M059J (cell line): Measurements from ENCODE around the gene PGRMC2. TPM values are rescaled to one million over a fixed set of nuclear protein-coding genes. Genes with fewer than 3 reads are reported as not detected.
A peak's percentile ranks its signal among the peaks of the same experiment; 100 is the strongest.

ENCODE experiments used
- DNase-seq: peaks from one replicate; pipeline ENCODE4 v3.0.0-alpha.2; 2012; ENCODE audit warnings: low read depth
- total RNA-seq: library from RNA; depleted of rRNA; stranded (reverse); fragments of >200 nt; shearing (Covaris generic); gene quantifications from 2 replicates; pipeline ENCODE4 v1.2.3, GENCODE V29; 2014; rRNA removed

The PGRMC2 gene
- total RNA-seq = 17.5 and 28.2 TPM in 2 replicates

- peak; percentile 38 for DNase-seq
These were observed at the start of gene PGRMC2 for GRCh38 chr4:128287141-128287870. Gene PGRMC2 (minus strand): TSS chr4:128287813. CDS start chr4:128287790, 23 bp downstream.

GRCh38 chr4:128335541-128335940 lies 47.9 kb upstream of the PGRMC2 start:
- DNase-seq = no peak

- no peak for DNase-seq
These were observed 46.6 kb upstream of the PGRMC2 start for GRCh38 chr4:128334256-128334655.

GRCh38 chr4:128333309-128334018 lies 45.9 kb upstream of the PGRMC2 start:
- DNase-seq = no peak

GRCh38 chr4:128332081-128332480 lies 44.5 kb upstream of the PGRMC2 start:
- no peak for DNase-seq

GRCh38 chr4:128329638-128330037 lies 42.0 kb upstream of the PGRMC2 start:
- DNase-seq = no peak

GRCh38 chr4:128328106-128328505 lies 40.5 kb upstream of the PGRMC2 start:
- no peak for DNase-seq

GRCh38 chr4:128323401-128323800 lies 35.8 kb upstream of the PGRMC2 start:
- DNase-seq = no peak

GRCh38 chr4:128322986-128323385 lies 35.4 kb upstream of the PGRMC2 start:
- DNase-seq = peak; percentile 94

- DNase-seq = peak; percentile 81
These were observed 34.7 kb upstream of the PGRMC2 start for GRCh38 chr4:128322311-128322710.

- peak; percentile 21 for DNase-seq
These were observed 33.0 kb upstream of the PGRMC2 start for GRCh38 chr4:128320656-128321055.

- DNase-seq = peak; percentile 79
These were observed 28.3 kb upstream of the PGRMC2 start for GRCh38 chr4:128315756-128316520.

GRCh38 chr4:128311659-128312403 lies 24.2 kb upstream of the PGRMC2 start:
- no peak for DNase-seq

- no peak for DNase-seq
These were observed 22.7 kb upstream of the PGRMC2 start for GRCh38 chr4:128310266-128310697.

GRCh38 chr4:128309585-128309984 lies 22.0 kb upstream of the PGRMC2 start:
- DNase-seq = no peak

GRCh38 chr4:128308986-128309385 lies 21.4 kb upstream of the PGRMC2 start:
- no peak for DNase-seq

- no peak for DNase-seq
These were observed 19.5 kb upstream of the PGRMC2 start for GRCh38 chr4:128307123-128307571.

- DNase-seq = no peak
These were observed 18.3 kb upstream of the PGRMC2 start for GRCh38 chr4:128305942-128306341.

- DNase-seq = no peak
These were observed 16.4 kb upstream of the PGRMC2 start for GRCh38 chr4:128303986-128304385.

GRCh38 chr4:128303405-128303785 lies 15.8 kb upstream of the PGRMC2 start:
- no peak for DNase-seq

GRCh38 chr4:128301979-128302378 lies 14.4 kb upstream of the PGRMC2 start:
- no peak for DNase-seq

- DNase-seq = no peak
These were observed 12.2 kb upstream of the PGRMC2 start for GRCh38 chr4:128299848-128300247.
